HepG2 (cell line): Measurements from ENCODE around the gene XPO5. TPM values are rescaled to one million over a fixed set of nuclear protein-coding genes. Genes with fewer than 3 reads are reported as not detected.

Experiments used
- CCDC6 ChIP-seq: sonication (generic); formaldehyde crosslinking; IDR thresholded peaks from 2 replicates; pipeline ENCODE4 v1.8.1; 2022; ENCODE audit warnings: mild to moderate bottlenecking, missing genetic modification reagents, moderate library complexity
- HIVEP1 ChIP-seq: sonication (generic); formaldehyde crosslinking; IDR thresholded peaks from 2 replicates; pipeline ENCODE4 v1.4.0; 2020; ENCODE audit warnings: mild to moderate bottlenecking, missing genetic modification reagents
- HNRNPK ChIP-seq: fragments of 200-400 bp; formaldehyde crosslinking; IDR thresholded peaks from 2 replicates; pipeline ENCODE4 v1.6.1; 2018; ENCODE audit warnings: low read length, low read depth, moderate library complexity, mild to moderate bottlenecking; ENCODE audit not compliant: poor library complexity, severe bottlenecking
- JUND ChIP-seq: sonication (generic); formaldehyde crosslinking; IDR thresholded peaks from 2 replicates; pipeline ENCODE4 v1.8.0; 2022; ENCODE audit warnings: mild to moderate bottlenecking, missing genetic modification reagents
- KLF12 ChIP-seq: sonication (generic); formaldehyde crosslinking; IDR thresholded peaks from 2 replicates; pipeline ENCODE4 v1.4.0; 2020; ENCODE audit warnings: missing genetic modification reagents, borderline replicate concordance
- LCORL ChIP-seq, 2 experiments: fragments of 450-650 bp in 1 of 2; sonication (generic) in 1 of 2; formaldehyde crosslinking in 1 of 2; IDR thresholded peaks; 2 replicates each; pipeline versions ENCODE4 v1.5.0 to v1.6.1; 2017 to 2020; ENCODE audit warnings: antibody characterized with exemption in 1 of 2, missing genetic modification reagents in 1 of 2
- MIXL1 ChIP-seq: IDR thresholded peaks from 2 replicates; pipeline ENCODE4 v1.6.1; 2016
- NFATC3 ChIP-seq: sonication (generic); formaldehyde crosslinking; IDR thresholded peaks from 2 replicates; pipeline ENCODE4 v1.5.1; 2020; ENCODE audit warnings: mild to moderate bottlenecking, missing genetic modification reagents
- NFE2L1 ChIP-seq: sonication (generic); formaldehyde crosslinking; IDR thresholded peaks from 2 replicates; pipeline ENCODE4 v1.4.0; 2020; ENCODE audit warnings: missing genetic modification reagents, mild to moderate bottlenecking, borderline replicate concordance
- RARA ChIP-seq: IDR thresholded peaks from 2 replicates; pipeline ENCODE4 v1.6.1; 2016; ENCODE audit warnings: missing genetic modification reagents, missing compliant biosample characterization
- RFXAP ChIP-seq: sonication (generic); formaldehyde crosslinking; IDR thresholded peaks from 2 replicates; pipeline ENCODE4 v1.4.0; 2020; ENCODE audit warnings: missing genetic modification reagents, borderline replicate concordance
- SP1 ChIP-seq, 2 experiments: fragments of 450-650 bp in 1 of 2; sonication (generic) in 1 of 2; formaldehyde crosslinking in 1 of 2; IDR thresholded peaks; 2 replicates each; pipeline versions ENCODE4 v1.4.0 to v1.6.1; 2016 to 2020; ENCODE audit warnings: missing genetic modification reagents in 1 of 2
- SPEN ChIP-seq: sonication (generic); formaldehyde crosslinking; IDR thresholded peaks from 2 replicates; pipeline ENCODE4 v1.5.1; 2020; ENCODE audit warnings: low read depth, mild to moderate bottlenecking, missing genetic modification reagents
- SRSF4 ChIP-seq: fragments of 200-400 bp; formaldehyde crosslinking; IDR thresholded peaks from one replicate; pipeline ENCODE4 v1.6.1; 2018; ENCODE audit warnings: mild to moderate bottlenecking, low read depth, low read length, moderate library complexity; ENCODE audit not compliant: poor library complexity, severe bottlenecking
- ZMYM2 ChIP-seq: sonication (generic); formaldehyde crosslinking; IDR thresholded peaks from 2 replicates; pipeline ENCODE4 v1.8.0; 2022; ENCODE audit warnings: mild to moderate bottlenecking, missing genetic modification reagents
- ZNF33B ChIP-seq: sonication (generic); formaldehyde crosslinking; IDR thresholded peaks from 2 replicates; pipeline ENCODE4 v1.5.1; 2020; ENCODE audit warnings: mild to moderate bottlenecking, missing genetic modification reagents
- ZNF556 ChIP-seq: sonication (generic); formaldehyde crosslinking; IDR thresholded peaks from 2 replicates; pipeline ENCODE4 v1.4.0; 2020; ENCODE audit warnings: mild to moderate bottlenecking, missing genetic modification reagents, borderline replicate concordance
- ZNF841 ChIP-seq: sonication (generic); formaldehyde crosslinking; IDR thresholded peaks from 2 replicates; pipeline ENCODE4 v1.8.1; 2023; ENCODE audit warnings: missing genetic modification reagents, borderline replicate concordance
- polyA plus RNA-seq, 8 experiments: library from polyadenylated mRNA; depleted of rRNA in 3 of 8; stranded (reverse) in 7 of 8; unstranded in 1 of 8; fragments of >200 nt; fragmentation: Illumina TruSeq in 4 of 8; extraction: Trizol in 4 of 8; gene quantifications; 2 replicates each; pipeline versions ENCODE4 v1.2.1 to v1.2.3, GENCODE V29; 2011 to 2016; ENCODE audit warnings: low read depth in 4 of 8, missing spikeins in 1 of 8, mixed read lengths in 1 of 8; ENCODE audit not compliant: insufficient read depth in 1 of 8
- total RNA-seq, 5 experiments: library from RNA; depleted of rRNA; stranded (reverse); fragments of >200 nt; fragmentation: Illumina TruSeq; extraction: Trizol; gene quantifications; 2 replicates each; pipeline ENCODE4 v1.2.3, GENCODE V29; 2016; ENCODE audit warnings: low read depth in 1 of 5
- TF ChIP-seq, protein P1 (sequence below): sonication (generic); formaldehyde crosslinking; IDR thresholded peaks from 2 replicates; pipeline ENCODE4 v1.4.0; 2020; ENCODE audit warnings: missing genetic modification reagents, borderline replicate concordance
- TF ChIP-seq, protein P2 (sequence below): sonication (generic); formaldehyde crosslinking; IDR thresholded peaks from 2 replicates; pipeline ENCODE4 v1.4.0; 2020; ENCODE audit warnings: mild to moderate bottlenecking, missing genetic modification reagents
- TF ChIP-seq, protein P3 (sequence below): sonication (generic); formaldehyde crosslinking; IDR thresholded peaks from 2 replicates; pipeline ENCODE4 v1.5.1; 2020; ENCODE audit warnings: mild to moderate bottlenecking, missing genetic modification reagents, borderline replicate concordance

Gene XPO5
- total and polyA plus RNA-seq, 2 of the 13 experiments (the other 11 are each of a cell fraction or from before 2014, with no cell fraction given): 52.2 to 68.0 TPM

DNA sequence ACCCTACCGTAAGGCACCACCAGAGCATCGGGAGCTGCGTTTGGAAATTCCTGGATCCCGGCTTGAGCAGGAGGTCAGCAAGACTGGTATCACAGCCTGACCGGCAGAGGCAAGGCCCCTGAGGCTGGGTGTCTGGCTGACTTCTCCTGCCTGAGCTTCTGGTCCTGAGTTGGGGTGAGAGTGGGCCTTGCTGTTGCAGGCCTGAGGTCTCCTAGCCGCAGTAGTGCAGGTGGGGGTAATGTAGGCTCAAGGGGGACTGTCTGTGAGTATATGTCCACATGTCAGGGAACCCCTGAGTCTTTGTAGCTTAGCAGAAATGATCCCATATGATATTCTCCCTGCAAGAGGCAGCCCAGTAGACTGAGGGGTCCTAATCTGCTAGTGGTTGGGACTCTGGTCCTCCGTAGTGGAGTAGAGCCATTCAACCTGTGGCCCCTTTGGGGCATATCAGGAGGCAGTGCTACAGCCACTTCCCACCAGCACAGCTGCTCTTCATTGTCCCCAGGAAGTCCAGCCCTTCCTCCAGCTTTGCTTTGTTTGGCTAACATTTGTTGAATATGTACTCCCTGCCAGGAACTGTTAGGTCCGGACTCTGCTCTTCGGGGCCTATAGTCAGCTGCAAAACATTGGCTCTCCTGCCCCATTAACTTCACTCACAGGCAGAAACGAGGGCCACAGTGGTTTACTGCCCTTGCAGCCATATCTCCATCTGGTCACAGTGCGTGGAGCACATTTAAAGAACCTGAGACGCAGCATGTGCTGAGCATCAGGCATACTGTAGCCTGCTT, 76.6 kb downstream of the XPO5 start (continued):
- TF ChIP-seq, protein P1, sequence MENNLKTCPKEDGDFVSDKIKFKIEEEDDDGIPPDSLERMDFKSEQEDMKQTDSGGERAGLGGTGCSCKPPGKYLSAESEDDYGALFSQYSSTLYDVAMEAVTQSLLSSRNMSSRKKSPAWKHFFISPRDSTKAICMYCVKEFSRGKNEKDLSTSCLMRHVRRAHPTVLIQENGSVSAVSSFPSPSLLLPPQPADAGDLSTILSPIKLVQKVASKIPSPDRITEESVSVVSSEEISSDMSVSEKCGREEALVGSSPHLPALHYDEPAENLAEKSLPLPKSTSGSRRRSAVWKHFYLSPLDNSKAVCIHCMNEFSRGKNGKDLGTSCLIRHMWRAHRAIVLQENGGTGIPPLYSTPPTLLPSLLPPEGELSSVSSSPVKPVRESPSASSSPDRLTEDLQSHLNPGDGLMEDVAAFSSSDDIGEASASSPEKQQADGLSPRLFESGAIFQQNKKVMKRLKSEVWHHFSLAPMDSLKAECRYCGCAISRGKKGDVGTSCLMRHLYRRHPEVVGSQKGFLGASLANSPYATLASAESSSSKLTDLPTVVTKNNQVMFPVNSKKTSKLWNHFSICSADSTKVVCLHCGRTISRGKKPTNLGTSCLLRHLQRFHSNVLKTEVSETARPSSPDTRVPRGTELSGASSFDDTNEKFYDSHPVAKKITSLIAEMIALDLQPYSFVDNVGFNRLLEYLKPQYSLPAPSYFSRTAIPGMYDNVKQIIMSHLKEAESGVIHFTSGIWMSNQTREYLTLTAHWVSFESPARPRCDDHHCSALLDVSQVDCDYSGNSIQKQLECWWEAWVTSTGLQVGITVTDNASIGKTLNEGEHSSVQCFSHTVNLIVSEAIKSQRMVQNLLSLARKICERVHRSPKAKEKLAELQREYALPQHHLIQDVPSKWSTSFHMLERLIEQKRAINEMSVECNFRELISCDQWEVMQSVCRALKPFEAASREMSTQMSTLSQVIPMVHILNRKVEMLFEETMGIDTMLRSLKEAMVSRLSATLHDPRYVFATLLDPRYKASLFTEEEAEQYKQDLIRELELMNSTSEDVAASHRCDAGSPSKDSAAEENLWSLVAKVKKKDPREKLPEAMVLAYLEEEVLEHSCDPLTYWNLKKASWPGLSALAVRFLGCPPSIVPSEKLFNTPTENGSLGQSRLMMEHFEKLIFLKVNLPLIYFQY: no peak
- TF ChIP-seq ZNF556 (peak; percentile 34; the same call in 1 of the 2 replicates), KLF12 (no peak), NFE2L1 (CRISPR knock-in tag) (no peak), RARA (CRISPR knock-in tag) (peak; percentile 27), NFATC3 (CRISPR knock-in tag) (no peak), SPEN (CRISPR knock-in tag) (no peak), MIXL1 (peak; percentile 69), RFXAP (CRISPR knock-in tag) (no peak), ZNF33B (no peak), SRSF4 (no peak), CCDC6 (CRISPR knock-in tag) (no peak), SP1 (IDR thresholded peaks at IDR 0.05) (no peak), SP1 (CRISPR knock-in tag; IDR thresholded peaks at IDR 0.05) (no peak), HNRNPK (no peak), ZNF841 (no peak), JUND (CRISPR knock-in tag) (no peak), HIVEP1 (CRISPR knock-in tag) (no peak), ZMYM2 (CRISPR knock-in tag) (no peak), LCORL (IDR thresholded peaks at IDR 0.05) (no peak), LCORL (CRISPR knock-in tag; IDR thresholded peaks at IDR 0.05) (peak; percentile 78)
- TF ChIP-seq, protein P2, sequence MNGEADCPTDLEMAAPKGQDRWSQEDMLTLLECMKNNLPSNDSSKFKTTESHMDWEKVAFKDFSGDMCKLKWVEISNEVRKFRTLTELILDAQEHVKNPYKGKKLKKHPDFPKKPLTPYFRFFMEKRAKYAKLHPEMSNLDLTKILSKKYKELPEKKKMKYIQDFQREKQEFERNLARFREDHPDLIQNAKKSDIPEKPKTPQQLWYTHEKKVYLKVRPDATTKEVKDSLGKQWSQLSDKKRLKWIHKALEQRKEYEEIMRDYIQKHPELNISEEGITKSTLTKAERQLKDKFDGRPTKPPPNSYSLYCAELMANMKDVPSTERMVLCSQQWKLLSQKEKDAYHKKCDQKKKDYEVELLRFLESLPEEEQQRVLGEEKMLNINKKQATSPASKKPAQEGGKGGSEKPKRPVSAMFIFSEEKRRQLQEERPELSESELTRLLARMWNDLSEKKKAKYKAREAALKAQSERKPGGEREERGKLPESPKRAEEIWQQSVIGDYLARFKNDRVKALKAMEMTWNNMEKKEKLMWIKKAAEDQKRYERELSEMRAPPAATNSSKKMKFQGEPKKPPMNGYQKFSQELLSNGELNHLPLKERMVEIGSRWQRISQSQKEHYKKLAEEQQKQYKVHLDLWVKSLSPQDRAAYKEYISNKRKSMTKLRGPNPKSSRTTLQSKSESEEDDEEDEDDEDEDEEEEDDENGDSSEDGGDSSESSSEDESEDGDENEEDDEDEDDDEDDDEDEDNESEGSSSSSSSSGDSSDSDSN: peak; percentile 30; the same call in 1 of the 2 replicates
- TF ChIP-seq, protein P3, sequence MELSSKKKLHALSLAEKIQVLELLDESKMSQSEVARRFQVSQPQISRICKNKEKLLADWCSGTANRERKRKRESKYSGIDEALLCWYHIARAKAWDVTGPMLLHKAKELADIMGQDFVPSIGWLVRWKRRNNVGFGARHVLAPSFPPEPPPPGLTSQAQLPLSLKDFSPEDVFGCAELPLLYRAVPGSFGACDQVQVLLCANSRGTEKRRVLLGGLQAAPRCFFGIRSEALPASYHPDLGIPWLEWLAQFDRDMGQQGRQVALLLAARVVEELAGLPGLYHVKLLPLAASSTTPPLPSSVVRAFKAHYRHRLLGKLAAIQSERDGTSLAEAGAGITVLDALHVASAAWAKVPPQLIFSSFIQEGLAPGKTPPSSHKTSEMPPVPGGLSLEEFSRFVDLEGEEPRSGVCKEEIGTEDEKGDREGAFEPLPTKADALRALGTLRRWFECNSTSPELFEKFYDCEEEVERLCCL (CRISPR knock-in tag): no peak
